Activated CD8-positive, alpha-beta memory T cell treated with anti-CD3 and anti-CD28 coated beads for 24 hours (primary cell): ENCODE data around the gene IL34.
"Not testable (repeated sequence)": the region's sequence is repeated elsewhere in the genome, so short reads cannot be mapped to it uniquely, and the experiment has no call there.

Experiments used
- DNase-seq: peaks from one replicate; pipeline ENCODE4 v3.0.0-alpha.2; 2020

The IL34 gene

GRCh38 chr16:70646260-70647241, at the start of gene IL34:
Gene IL34, plus strand, starts transcription at chr16:70646559. Its CDS starts 389 bp downstream, at chr16:70646948.
- no peak for DNase-seq

GRCh38 chr16:70597135-70597835, 49.1 kb upstream of the IL34 start:
- DNase-seq = no peak

- DNase-seq = no peak
Measured at GRCh38 chr16:70598937-70599503, 47.3 kb upstream of the IL34 start.

- no peak for DNase-seq
Measured at GRCh38 chr16:70600730-70601129, 45.6 kb upstream of the IL34 start.

GRCh38 chr16:70601576-70602575, 44.5 kb upstream of the IL34 start:
- DNase-seq = no peak

- no peak for DNase-seq
Measured at GRCh38 chr16:70602831-70603230, 43.5 kb upstream of the IL34 start.

- DNase-seq = no peak
Measured at GRCh38 chr16:70604407-70605282, 41.7 kb upstream of the IL34 start.

GRCh38 chr16:70605283-70605657, 41.1 kb upstream of the IL34 start:
- no peak for DNase-seq

- no peak for DNase-seq
Measured at GRCh38 chr16:70608521-70608920, 37.8 kb upstream of the IL34 start.

GRCh38 chr16:70610273-70611223, 35.8 kb upstream of the IL34 start:
- DNase-seq = no peak

- DNase-seq = no peak
Measured at GRCh38 chr16:70611224-70611598, 35.1 kb upstream of the IL34 start.

GRCh38 chr16:70611785-70612303, 34.5 kb upstream of the IL34 start:
- no peak for DNase-seq

- no peak for DNase-seq
Measured at GRCh38 chr16:70612931-70613330, 33.4 kb upstream of the IL34 start.

- DNase-seq = no peak
Measured at GRCh38 chr16:70614208-70614951, 32.0 kb upstream of the IL34 start.

GRCh38 chr16:70615945-70616344, 30.4 kb upstream of the IL34 start:
- no peak for DNase-seq

GRCh38 chr16:70621864-70622263, 24.5 kb upstream of the IL34 start:
- not testable (repeated sequence) for DNase-seq

GRCh38 chr16:70627696-70628095, 18.7 kb upstream of the IL34 start:
- no peak for DNase-seq

- DNase-seq = no peak
Measured at GRCh38 chr16:70630960-70631745, 15.2 kb upstream of the IL34 start.
